Stimulated activated CD8-positive, alpha-beta memory T cell treated with anti-CD3 and anti-CD28 coated beads, Interleukin-12 subunit alpha, Interleukin-12 subunit beta, amount 100 ng/mL, for 1 hour (primary cell): ENCODE data around the gene GRK3.
A peak's percentile ranks its signal among the peaks of the same experiment; 100 is the strongest.
"Not testable (repeated sequence)": the region's sequence is repeated elsewhere in the genome, so short reads cannot be mapped to it uniquely, and the experiment has no call there.

ENCODE experiments used
- DNase-seq: peaks from one replicate; pipeline ENCODE4 v3.0.0-alpha.2; 2020; ENCODE audit warnings: low read depth

The GRK3 gene

GRCh38 chr22:25564320-25564978, at the start of gene GRK3:
GRK3 (plus strand) TSS chr22:25564675; CDS start chr22:25565041, 366 bp downstream.
- DNase-seq, result peak; percentile 20

- DNase-seq, result no peak
Observed at GRCh38 chr22:25518000-25518663, 46.3 kb upstream of the GRK3 start.

- DNase-seq, result no peak
Observed at GRCh38 chr22:25525376-25525775, 39.1 kb upstream of the GRK3 start.

GRCh38 chr22:25525804-25526584, 38.5 kb upstream of the GRK3 start:
- not testable (repeated sequence) for DNase-seq

- not testable (repeated sequence) for DNase-seq
Observed at GRCh38 chr22:25527016-25527415, 37.5 kb upstream of the GRK3 start.

GRCh38 chr22:25528068-25528467, 36.4 kb upstream of the GRK3 start:
- DNase-seq, result not testable (repeated sequence)

GRCh38 chr22:25529059-25529458, 35.4 kb upstream of the GRK3 start:
- not testable (repeated sequence) for DNase-seq

- not testable (repeated sequence) for DNase-seq
Observed at GRCh38 chr22:25529541-25530137, 34.8 kb upstream of the GRK3 start.

- not testable (repeated sequence) for DNase-seq
Observed at GRCh38 chr22:25531677-25532076, 32.8 kb upstream of the GRK3 start.

GRCh38 chr22:25534724-25535123, 29.8 kb upstream of the GRK3 start:
- no peak for DNase-seq

- DNase-seq, result no peak
Observed at GRCh38 chr22:25536589-25536988, 27.9 kb upstream of the GRK3 start.

GRCh38 chr22:25540166-25540907, 24.1 kb upstream of the GRK3 start:
- no peak for DNase-seq

GRCh38 chr22:25540908-25541660, 23.4 kb upstream of the GRK3 start:
- no peak for DNase-seq

GRCh38 chr22:25542191-25542590, 22.3 kb upstream of the GRK3 start:
- no peak for DNase-seq

GRCh38 chr22:25542720-25543402, 21.6 kb upstream of the GRK3 start:
- DNase-seq, result no peak

GRCh38 chr22:25545146-25545545, 19.3 kb upstream of the GRK3 start:
- DNase-seq, result no peak

- no peak for DNase-seq
Observed at GRCh38 chr22:25545672-25546071, 18.8 kb upstream of the GRK3 start.

- DNase-seq, result no peak
Observed at GRCh38 chr22:25546242-25546641, 18.2 kb upstream of the GRK3 start.

GRCh38 chr22:25546751-25547150, 17.7 kb upstream of the GRK3 start:
- DNase-seq, result no peak

- no peak for DNase-seq
Observed at GRCh38 chr22:25548866-25549464, 15.5 kb upstream of the GRK3 start.
